ENCODE results near the gene HCRTR1. TPM values are rescaled to one million over a fixed set of nuclear protein-coding genes. Genes with fewer than 3 reads are reported as not detected.
A peak's percentile ranks its signal among the peaks of the same experiment; 100 is the strongest.

HCRTR1 gene
- total RNA-seq, 1 donor from 2014 or later: 0.73 TPM

DNA sequence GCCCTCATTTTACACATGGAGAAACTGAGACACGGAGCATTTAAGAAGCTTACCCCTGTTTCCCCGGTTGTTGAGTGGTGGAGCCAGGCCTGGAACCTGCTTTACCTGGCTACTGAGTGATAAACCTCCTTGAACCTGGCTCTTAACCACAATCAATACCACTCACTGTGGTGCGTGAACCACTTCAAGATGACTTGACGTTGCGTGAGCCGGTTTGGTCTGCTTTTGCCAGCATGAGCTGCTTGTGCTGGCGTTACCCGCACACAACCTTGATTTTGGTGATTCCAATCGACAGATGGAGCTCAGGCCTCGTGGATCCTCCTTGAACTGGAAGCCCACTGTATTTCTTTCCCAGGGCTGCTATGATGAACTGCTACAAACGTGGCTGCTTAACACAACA is 47.3 kb upstream of the HCRTR1 start:
- H3K36me3 Mint-ChIP-seq (ENCODE audit: unreplicated experiment): no peaks in the 10 kb centered on the region
- no peaks in the 10 kb centered on the region for H3K9me3 Mint-ChIP-seq (ENCODE audit: unreplicated experiment)
- peak; percentile 25 for DNase-seq (ENCODE audit: extremely low spot score, unreplicated experiment)
- H3K27me3 Mint-ChIP-seq (ENCODE audit: unreplicated experiment): peaks cover 2% of the 10 kb centered on the region
- H3K27ac Mint-ChIP-seq (ENCODE audit: unreplicated experiment): no peak overlapping the region
- peaks cover 31% of the 10 kb centered on the region for H3K4me1 Mint-ChIP-seq (ENCODE audit: unreplicated experiment)
- TF ChIP-seq, protein P1, sequence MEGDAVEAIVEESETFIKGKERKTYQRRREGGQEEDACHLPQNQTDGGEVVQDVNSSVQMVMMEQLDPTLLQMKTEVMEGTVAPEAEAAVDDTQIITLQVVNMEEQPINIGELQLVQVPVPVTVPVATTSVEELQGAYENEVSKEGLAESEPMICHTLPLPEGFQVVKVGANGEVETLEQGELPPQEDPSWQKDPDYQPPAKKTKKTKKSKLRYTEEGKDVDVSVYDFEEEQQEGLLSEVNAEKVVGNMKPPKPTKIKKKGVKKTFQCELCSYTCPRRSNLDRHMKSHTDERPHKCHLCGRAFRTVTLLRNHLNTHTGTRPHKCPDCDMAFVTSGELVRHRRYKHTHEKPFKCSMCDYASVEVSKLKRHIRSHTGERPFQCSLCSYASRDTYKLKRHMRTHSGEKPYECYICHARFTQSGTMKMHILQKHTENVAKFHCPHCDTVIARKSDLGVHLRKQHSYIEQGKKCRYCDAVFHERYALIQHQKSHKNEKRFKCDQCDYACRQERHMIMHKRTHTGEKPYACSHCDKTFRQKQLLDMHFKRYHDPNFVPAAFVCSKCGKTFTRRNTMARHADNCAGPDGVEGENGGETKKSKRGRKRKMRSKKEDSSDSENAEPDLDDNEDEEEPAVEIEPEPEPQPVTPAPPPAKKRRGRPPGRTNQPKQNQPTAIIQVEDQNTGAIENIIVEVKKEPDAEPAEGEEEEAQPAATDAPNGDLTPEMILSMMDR (IDR thresholded peaks at IDR 0.05): no peak
- no peak overlapping the region for H3K4me3 Mint-ChIP-seq (ENCODE audit: unreplicated experiment)

DNA sequence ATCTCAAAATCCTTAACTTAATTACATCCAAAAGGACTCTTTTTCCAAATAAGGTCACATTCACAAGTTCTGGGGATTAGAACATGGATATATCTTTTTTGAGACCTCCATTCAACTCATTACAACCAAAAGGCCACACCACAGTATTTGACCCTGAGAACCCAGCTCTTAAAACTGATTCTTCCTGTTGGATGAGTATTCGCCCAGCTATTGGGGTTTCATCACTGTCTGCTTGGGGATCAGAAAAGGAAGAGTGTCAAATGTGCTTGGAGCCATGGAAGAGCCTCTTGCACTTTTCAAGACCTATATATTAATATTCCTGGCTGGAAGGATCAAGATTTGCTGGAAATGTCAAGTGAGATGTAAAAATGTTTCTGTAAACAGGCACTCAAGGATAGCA is 46.6 kb upstream of the HCRTR1 start:
- Mint-ChIP-seq H3K27ac (ENCODE audit: unreplicated experiment) (no peak overlapping the region), H3K36me3 (ENCODE audit: unreplicated experiment) (no peaks in the 10 kb centered on the region), H3K27me3 (ENCODE audit: unreplicated experiment) (peaks cover 2% of the 10 kb centered on the region), H3K4me1 (ENCODE audit: unreplicated experiment) (peaks cover 37% of the 10 kb centered on the region), H3K4me3 (ENCODE audit: unreplicated experiment) (no peak overlapping the region), H3K9me3 (ENCODE audit: unreplicated experiment) (no peaks in the 10 kb centered on the region)
- TF ChIP-seq, protein P1 (IDR thresholded peaks at IDR 0.05): no peak
- no peak for DNase-seq (ENCODE audit: extremely low spot score, unreplicated experiment)

DNA sequence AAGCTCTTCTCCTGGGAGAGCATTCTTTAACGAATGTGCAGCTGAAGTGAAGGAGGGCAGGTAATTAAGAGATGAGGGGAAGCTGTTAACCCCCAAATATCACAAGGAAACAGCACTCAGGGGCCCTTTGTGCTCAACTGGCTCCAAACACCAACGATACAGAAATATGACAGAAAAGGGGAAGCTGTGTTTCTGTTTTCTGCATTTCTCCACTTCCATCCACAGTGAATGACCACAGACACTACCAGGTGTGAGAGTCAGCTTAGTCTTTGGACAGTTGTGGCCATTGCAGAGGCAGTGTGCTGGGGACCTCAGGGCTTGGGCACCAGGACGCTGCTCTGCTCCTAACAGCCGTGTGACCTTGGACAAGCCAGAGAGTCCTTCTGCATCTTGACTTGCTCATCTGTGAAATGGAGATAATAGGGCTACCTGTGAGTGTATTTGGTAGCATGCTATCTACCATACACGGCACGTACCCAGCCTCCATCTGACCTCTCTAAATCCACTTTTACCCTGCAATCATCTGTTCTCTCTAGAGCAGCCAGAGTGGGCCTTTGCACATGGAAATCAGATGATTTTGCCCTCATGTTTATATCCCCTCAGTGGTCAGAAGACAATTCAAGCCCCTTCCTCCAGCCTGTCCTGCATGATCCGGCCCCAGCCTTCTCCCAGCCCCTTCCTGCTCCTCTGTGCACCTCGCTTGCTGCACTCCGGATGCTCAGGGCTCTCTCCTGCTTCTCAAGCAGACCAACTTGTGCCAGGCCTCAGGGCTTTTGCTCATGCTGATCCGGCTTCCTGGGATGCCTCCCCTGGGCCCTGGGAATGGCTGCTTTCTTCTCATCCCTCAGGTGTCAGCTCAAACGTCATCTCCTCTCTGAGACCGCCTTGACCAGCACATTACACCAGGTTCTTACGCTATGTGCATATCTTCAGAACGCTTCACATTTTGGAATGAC is 45.9 kb upstream of the HCRTR1 start:
- DNase-seq (ENCODE audit: extremely low spot score, unreplicated experiment): peak; percentile 65
- Mint-ChIP-seq H3K9me3 (ENCODE audit: unreplicated experiment) (no peaks in the 10 kb centered on the region), H3K27ac (ENCODE audit: unreplicated experiment) (no peak overlapping the region), H3K4me1 (ENCODE audit: unreplicated experiment) (peaks cover 44% of the 10 kb centered on the region), H3K36me3 (ENCODE audit: unreplicated experiment) (no peaks in the 10 kb centered on the region), H3K27me3 (ENCODE audit: unreplicated experiment) (no peaks in the 10 kb centered on the region), H3K4me3 (ENCODE audit: unreplicated experiment) (no peak overlapping the region)
- TF ChIP-seq, protein P1 (IDR thresholded peaks at IDR 0.05): no peak

DNA sequence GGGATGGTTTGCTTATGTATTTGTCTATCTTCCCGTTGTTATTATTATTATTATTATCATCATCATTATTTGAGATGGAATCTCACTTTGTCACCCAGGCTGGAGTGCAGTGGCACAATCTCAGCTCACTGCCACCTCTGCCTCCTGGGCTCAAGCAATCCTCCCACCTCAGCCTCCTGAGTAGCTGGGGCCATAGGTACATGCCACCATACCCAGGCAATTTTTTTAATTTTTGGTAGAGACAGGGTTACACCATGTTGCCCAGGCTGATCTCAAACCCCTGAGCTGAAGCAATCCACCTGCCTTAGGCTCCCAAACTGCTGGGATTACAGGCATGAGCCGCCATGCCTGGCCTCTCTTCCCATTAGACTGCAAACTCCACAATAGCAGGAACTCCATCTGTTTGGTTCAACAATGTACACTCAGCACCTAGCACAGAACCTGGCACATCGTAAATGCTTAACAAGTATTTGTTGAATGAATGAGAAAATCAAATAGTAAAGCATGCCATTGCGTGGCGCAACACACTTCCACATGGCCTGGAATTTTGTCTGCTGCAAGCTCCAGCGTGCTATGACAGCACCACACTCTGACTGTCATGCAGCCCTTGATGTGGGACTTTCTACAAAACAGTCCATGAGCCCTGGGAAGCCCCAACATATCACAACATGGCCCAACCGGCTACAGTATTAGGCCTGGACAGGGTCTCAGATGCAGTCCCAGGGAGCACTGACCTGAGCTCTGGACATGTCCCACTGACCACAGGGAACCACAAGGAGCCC is 45.0 kb upstream of the HCRTR1 start:
- peak; percentile 10 for DNase-seq (ENCODE audit: extremely low spot score, unreplicated experiment)

More for the DNA sequence above, 45.0 kb upstream of the HCRTR1 start:
- TF ChIP-seq, protein P1 (IDR thresholded peaks at IDR 0.05): no peak
- Mint-ChIP-seq H3K4me1 (ENCODE audit: unreplicated experiment) (peaks cover 44% of the 10 kb centered on the region), H3K36me3 (ENCODE audit: unreplicated experiment) (no peaks in the 10 kb centered on the region), H3K9me3 (ENCODE audit: unreplicated experiment) (no peaks in the 10 kb centered on the region), H3K27me3 (ENCODE audit: unreplicated experiment) (no peaks in the 10 kb centered on the region), H3K27ac (ENCODE audit: unreplicated experiment) (no peak overlapping the region), H3K4me3 (ENCODE audit: unreplicated experiment) (no peak overlapping the region)
